GM19397 (cell line): Measurements from ENCODE around the gene EPGN.

Experiments
- ATAC-seq: cut with Tn5 transposase; IDR thresholded peaks from one replicate; pipeline ENCODE4 v1.9.1; 2021; ENCODE audit warnings: mild to moderate bottlenecking, moderate library complexity; ENCODE audit not compliant: unreplicated experiment

The EPGN gene, protein sequence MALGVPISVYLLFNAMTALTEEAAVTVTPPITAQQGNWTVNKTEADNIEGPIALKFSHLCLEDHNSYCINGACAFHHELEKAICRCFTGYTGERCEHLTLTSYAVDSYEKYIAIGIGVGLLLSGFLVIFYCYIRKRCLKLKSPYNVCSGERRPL

GRCh38 chr4:74308215-74308614 lies at the start of gene EPGN:
Gene EPGN (plus strand): TSS chr4:74308470. CDS start chr4:74308534, 64 bp downstream.
- ATAC-seq: no peak

GRCh38 chr4:74258963-74259362 lies 49.3 kb upstream of the EPGN start:
- no peak for ATAC-seq

- ATAC-seq: no peak
These were observed 48.2 kb upstream of the EPGN start for GRCh38 chr4:74260036-74260435.

GRCh38 chr4:74262522-74262921 lies 45.7 kb upstream of the EPGN start:
- ATAC-seq: no peak

DNA sequence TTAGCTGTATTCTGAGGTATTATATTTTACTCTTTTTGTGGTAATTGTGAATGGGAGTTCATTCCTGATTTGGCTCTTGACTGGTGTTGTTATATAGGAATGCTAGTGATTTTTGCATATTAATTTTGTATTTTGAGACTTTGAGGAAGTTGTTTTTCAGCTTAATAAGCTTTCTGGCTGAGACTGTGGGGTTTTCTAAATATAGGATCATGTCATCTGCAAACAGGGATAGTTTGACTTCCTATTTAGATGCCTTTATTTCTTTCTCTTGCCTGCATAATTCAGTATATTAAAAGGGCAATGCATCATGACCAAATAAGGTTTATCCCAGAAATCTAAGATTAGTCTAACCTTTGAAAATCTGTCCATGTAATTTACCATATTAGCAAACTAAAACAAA lies 44.7 kb upstream of the EPGN start:
- no peak for ATAC-seq

GRCh38 chr4:74266081-74266480 lies 42.2 kb upstream of the EPGN start:
- ATAC-seq: no peak

- no peak for ATAC-seq
These were observed 40.2 kb upstream of the EPGN start for GRCh38 chr4:74267998-74268606.

DNA sequence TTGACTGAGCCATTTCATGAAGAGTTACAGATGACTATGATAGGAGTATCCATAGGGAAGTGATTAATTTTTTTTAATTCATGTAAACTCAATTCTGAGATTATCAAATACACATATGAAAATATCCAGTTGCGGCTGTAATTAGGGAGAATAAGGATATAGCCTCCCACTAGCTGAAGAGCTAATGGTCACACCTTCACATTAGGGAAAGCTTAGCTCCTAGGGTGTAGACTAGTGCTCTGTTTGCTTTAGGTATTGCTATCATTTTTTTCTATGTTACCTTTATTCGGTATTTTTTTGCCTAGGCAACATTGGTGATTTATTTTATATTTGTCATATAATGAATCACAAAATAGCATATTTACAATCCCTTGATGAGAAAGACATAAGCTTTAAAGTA lies 39.6 kb upstream of the EPGN start:
- ATAC-seq: no peak

DNA sequence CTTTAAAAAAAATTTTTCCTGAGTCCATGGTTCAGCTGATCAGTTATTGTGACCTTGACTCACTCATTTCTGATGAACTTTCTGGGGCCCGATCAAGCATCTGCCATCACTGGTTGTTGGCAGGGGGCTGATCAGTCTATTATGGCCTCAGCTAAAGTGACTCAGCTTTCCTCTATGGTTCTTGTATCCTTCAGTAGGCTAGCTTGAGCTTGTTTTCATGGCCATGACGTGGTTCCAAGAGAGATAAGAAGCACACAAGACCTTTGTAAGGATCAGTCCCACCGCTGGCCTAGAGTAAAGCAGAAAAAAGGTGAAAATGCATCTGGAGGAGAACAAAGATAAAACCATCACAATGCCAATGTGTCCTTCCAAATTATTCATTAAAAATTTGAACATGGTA lies 29.8 kb upstream of the EPGN start:
- no peak for ATAC-seq

DNA sequence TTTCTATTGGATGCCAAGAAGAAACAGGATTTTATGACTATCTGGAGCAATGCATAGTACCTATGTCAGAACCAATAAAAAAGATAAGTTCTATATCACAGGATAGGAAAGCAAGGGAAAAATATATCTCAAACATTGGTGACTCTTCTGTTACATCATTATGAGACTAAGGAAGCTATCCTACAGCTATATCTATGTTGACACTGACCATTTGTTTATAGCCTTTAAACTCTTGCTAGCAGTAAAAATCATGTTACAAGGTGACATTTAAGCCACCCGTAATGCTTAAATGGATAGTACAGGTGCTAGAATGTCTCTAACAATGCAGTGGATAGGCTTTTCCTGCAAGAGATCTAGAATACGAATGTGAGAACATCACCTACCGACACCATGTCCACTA lies 28.6 kb upstream of the EPGN start:
- ATAC-seq: no peak

DNA sequence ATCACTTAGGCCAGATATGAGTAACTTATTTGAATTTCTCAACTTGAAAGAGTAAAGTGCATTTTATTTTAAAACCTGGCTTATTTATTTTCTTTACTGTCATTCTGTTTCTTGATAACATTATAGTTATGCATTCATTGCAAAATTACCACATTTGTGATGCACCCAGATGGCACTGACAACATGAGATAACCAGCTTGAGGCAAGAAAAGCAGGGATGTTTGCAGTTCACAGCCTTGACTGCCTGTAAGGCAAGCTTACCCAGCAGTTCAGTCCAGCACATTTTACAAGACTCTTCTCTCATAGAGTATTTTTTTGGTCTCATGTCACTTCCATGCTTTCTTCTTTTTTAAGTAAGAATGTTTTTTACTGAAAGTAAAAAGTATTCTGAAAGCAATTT lies 25.3 kb upstream of the EPGN start:
- no peak for ATAC-seq

DNA sequence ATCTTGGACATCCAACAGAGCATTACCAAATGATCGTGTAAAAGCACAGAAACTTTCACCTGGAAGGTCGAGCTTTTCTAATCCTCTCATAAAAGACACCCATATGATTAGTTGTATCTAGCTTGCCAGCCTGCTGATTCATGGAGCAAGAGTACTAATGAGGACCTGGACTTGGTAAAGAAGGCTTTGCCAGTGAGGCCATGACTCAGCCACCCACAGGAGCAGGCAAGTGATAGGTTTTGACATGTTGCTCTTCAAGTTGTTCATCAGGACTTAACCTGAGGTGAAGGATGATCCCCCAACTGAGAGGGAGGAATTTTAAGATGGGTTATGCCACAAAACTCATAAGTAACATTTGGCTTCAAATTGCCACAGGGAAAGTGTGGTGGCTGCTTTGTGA lies 24.7 kb upstream of the EPGN start:
- no peak for ATAC-seq

DNA sequence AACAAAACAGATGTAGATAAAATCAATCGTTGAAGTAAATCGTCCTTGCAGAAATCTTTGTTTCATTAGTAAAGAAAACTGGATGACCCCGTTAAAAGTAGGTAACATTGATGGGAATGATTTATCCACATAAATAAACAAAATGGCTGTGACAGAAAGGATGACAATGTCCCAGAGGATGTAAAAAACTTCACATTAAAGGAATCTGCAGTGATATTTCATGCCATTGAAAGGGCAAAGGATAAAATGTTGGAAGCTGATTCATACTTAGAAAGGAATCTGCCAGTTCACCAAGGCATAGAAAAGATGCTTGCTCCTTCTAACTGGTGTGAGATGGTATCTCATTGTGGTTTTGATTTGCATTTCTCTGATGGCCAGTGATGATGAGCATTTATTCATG lies 24.2 kb upstream of the EPGN start:
- no peak for ATAC-seq

- ATAC-seq: no peak
These were observed 21.1 kb upstream of the EPGN start for GRCh38 chr4:74287164-74287563.

- ATAC-seq: no peak
These were observed 20.5 kb upstream of the EPGN start for GRCh38 chr4:74287791-74288190.

GRCh38 chr4:74291471-74291870 lies 16.8 kb upstream of the EPGN start:
- ATAC-seq: no peak

- no peak for ATAC-seq
These were observed 16.0 kb upstream of the EPGN start for GRCh38 chr4:74292111-74292870.

DNA sequence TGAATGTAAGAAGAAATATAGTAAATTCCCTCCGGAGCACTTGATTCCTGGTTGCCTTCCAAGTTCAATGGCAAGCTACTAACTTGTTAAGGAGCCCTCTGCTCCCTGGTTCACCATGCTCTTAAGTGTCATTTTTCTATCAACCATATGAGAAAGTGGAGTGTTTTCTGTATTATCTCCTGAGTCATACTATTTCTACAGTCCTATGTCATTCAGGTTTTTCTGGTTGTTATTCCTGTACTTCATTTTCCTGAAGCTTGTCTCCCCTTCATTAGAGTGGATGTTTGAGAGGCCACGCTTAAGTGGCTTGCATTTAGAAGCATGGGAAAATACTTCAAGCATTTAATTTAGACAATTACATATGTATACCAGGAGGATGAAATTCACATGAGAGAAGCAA lies 14.7 kb upstream of the EPGN start:
- ATAC-seq: no peak

DNA sequence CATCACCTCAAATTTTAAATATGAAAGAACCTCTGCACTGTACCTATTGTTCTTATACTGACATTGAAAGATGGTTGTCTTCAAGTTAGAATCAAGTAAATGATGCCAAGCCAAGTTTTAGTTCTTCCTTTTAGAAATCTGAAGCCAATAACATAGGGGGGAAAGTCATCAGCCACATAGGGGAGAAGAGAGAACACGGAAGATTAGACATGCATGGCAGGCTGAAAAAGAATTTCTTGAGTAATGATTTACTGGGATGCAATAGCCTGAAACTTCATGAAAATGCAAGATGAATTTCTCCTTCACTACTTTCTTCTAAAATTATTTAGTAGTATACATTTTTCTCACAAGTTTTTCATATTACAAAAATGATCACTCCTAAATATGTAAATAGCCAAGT lies 13.6 kb upstream of the EPGN start:
- ATAC-seq: no peak

GRCh38 chr4:74297539-74297938 lies 10.7 kb upstream of the EPGN start:
- ATAC-seq: no peak

DNA sequence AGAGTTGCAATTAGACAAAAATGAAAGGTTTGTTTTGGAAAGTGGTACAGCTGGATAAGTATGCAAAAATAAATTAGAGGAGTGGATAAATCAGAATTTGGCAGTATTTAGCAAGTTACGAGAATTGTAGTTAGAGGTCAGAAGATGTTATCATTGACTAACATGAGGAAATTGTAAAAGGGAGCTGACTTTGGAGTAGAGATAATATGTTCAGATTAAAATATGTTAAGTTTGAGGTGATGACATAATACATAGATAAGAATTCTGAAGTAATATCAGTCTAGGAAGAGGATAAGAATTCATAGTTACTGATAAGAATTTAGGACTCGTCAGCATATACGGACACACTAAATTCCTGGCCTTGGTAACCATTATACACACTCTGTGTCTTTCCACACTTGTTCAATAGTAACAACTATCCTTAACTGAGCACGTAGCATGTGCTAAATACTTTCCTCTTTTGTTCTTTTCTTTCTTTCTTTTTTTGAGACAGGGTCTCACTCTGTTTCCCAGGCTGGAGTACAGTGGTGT lies 4.1 kb upstream of the EPGN start:
- no peak for ATAC-seq

DNA sequence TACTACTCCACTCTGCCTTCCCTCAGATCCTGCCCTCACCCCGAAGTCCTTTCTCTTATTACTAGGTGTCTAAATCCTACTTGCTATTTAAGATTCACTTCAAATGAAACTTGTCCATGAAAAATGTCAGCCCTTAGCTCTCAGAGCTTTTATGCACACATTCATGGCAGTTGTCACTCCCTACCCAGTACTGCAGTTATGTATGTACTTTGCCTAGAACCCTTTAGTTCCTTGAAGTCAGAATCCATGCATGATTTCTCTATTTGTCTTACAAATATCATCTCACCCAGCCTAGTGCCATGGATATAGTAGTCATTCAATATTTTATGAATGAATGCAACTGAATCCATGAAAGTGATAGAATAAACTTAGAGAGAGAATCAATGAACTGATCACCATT lies 3.3 kb upstream of the EPGN start:
- ATAC-seq: no peak
